CD4-positive, alpha-beta memory T cell (primary cell): Measurements from ENCODE around the gene TRPC1. TPM values are rescaled to one million over a fixed set of nuclear protein-coding genes. Genes with fewer than 3 reads are reported as not detected.
"Not testable (repeated sequence)": the region's sequence is repeated elsewhere in the genome, so short reads cannot be mapped to it uniquely, and the experiment has no call there.

ENCODE experiments used
- CTCF ChIA-PET: fragments of 350-600 bp; sonication (Branson Sonifier 250); formaldehyde crosslinking; loops from one replicate; lab custom pipeline; 2021; ENCODE audit warnings: inconsistent platforms; ENCODE audit not compliant: partially characterized antibody; lab: Charles Lee
- POLR2A ChIA-PET: fragments of 350-600 bp; sonication (Branson Sonifier 250); formaldehyde crosslinking; loops from one replicate; lab custom pipeline; 2021; ENCODE audit not compliant: partially characterized antibody; lab: Charles Lee
- DNase-seq, 5 donors: peaks; one replicate each; pipeline versions ENCODE4 v3.0.0 to v3.0.0-alpha.2; 2020 to 2022; ENCODE audit warnings: mixed read lengths in 1 of 5
- H3K27ac ChIP-seq: one replicate; pipeline ENCODE4 v1.7.0; 2013; ENCODE audit warnings: low read depth, low read length
- H3K27me3 ChIP-seq: 2 replicates; pipeline ENCODE4 v1.7.0; 2013; ENCODE audit warnings: mild to moderate bottlenecking, low read length, moderate library complexity; ENCODE audit not compliant: insufficient read depth
- H3K36me3 ChIP-seq: 2 replicates; pipeline ENCODE4 v1.7.0; 2013; ENCODE audit warnings: mild to moderate bottlenecking, low read length, moderate library complexity; ENCODE audit not compliant: insufficient read depth
- H3K4me1 ChIP-seq: 2 replicates; pipeline ENCODE4 v1.7.0; 2013; ENCODE audit warnings: mild to moderate bottlenecking, low read length, moderate library complexity; ENCODE audit not compliant: insufficient read depth
- H3K4me3 ChIP-seq, 2 donors: one replicate each; pipeline ENCODE4 v1.7.0; 2013; ENCODE audit warnings: low read length in 2 of 2, mild to moderate bottlenecking in 1 of 2
- H3K9me3 ChIP-seq, 2 donors: one replicate each; pipeline ENCODE4 v1.7.0; 2013; ENCODE audit warnings: low read length in 2 of 2, control low read depth in 1 of 2; ENCODE audit not compliant: control insufficient read depth in 1 of 2
- H3K27ac Mint-ChIP-seq, 7 donors: one replicate each; pipeline ENCODE4 v1.8.0; 2020 to 2021; ENCODE audit warnings: mixed read lengths in 7 of 7, mild to moderate bottlenecking in 6 of 7, inconsistent platforms in 3 of 7, moderate library complexity in 3 of 7
- H3K27me3 Mint-ChIP-seq, 2 donors: one replicate each; pipeline ENCODE4 v1.8.0; 2020 to 2021; ENCODE audit warnings: mixed read lengths in 2 of 2
- H3K36me3 Mint-ChIP-seq, 2 donors: one replicate each; pipeline ENCODE4 v1.8.0; 2020 to 2021; ENCODE audit warnings: mixed read lengths in 2 of 2, inconsistent platforms in 1 of 2, mild to moderate bottlenecking in 1 of 2
- H3K4me1 Mint-ChIP-seq, 4 donors: one replicate each; pipeline ENCODE4 v1.8.0; 2020 to 2021; ENCODE audit warnings: mixed read lengths in 4 of 4, mild to moderate bottlenecking in 1 of 4
- H3K4me3 Mint-ChIP-seq, 8 donors: one replicate each; pipeline ENCODE4 v1.8.0; 2020 to 2021; ENCODE audit warnings: mixed read lengths in 8 of 8, mild to moderate bottlenecking in 7 of 8, moderate library complexity in 6 of 8, inconsistent platforms in 3 of 8
- H3K9me3 Mint-ChIP-seq, 8 donors: one replicate each; pipeline ENCODE4 v1.8.0; 2020 to 2021; ENCODE audit warnings: mixed read lengths in 8 of 8, mild to moderate bottlenecking in 5 of 8, inconsistent platforms in 3 of 8, moderate library complexity in 1 of 8
- intact Hi-C: fragments of 100-400 bp; cut with micrococcal nuclease; formaldehyde crosslinking; loops from one replicate; pipeline ENCODE4 v1.15.1; 2023
- polyA plus RNA-seq, 2 donors: library from polyadenylated mRNA; unstranded; fragments of 300-500 nt; fragmentation: Illumina TruSeq; gene quantifications; one replicate each; pipeline ENCODE4 v1.2.3, GENCODE V29; 2021
- total RNA-seq, 2 experiments: library from RNA; stranded (reverse); gene quantifications; one replicate each; pipeline ENCODE4 v1.2.3, GENCODE V29; 2021

The TRPC1 gene
- total and polyA plus RNA-seq, 4 experiments from 2014 or later, result 1.5 to 8.8 (median 3.8) TPM

- CTCF ChIA-PET, result no interaction called here
- no peaks in the 10 kb centered on the region for H3K36me3 ChIP-seq
- no peaks in the 10 kb centered on the region for H3K27me3 ChIP-seq
- no peaks in the 10 kb centered on the region for H3K9me3 ChIP-seq
- Mint-ChIP-seq H3K4me3 (no peak overlapping the region), H3K4me1 (peaks cover 0 to 3% (median under 1%) of the 10 kb centered on the region in 4 donors), H3K27ac (no peak overlapping the region), H3K27me3 (peaks cover 0 to 3% of the 10 kb centered on the region in 2 donors), H3K36me3 (peaks cover 0 to 3% of the 10 kb centered on the region in 2 donors), H3K9me3 (no peaks in the 10 kb centered on the region)
- POLR2A ChIA-PET, result no interaction called here
- H3K4me1 ChIP-seq, result no peaks in the 10 kb centered on the region
- DNase-seq, result no peak
- H3K27ac ChIP-seq, result no peak overlapping the region
- no peak overlapping the region for H3K4me3 ChIP-seq
- intact Hi-C loops, result no loop called here
Measured at GRCh38 chr3:142705198-142705597, 18.6 kb upstream of the TRPC1 start.

- Histone ChIP-seq H3K36me3 (no peaks in the 10 kb centered on the region), H3K27me3 (no peaks in the 10 kb centered on the region), H3K4me1 (no peaks in the 10 kb centered on the region), H3K4me3 (no peak overlapping the region), H3K9me3 (no peaks in the 10 kb centered on the region), H3K27ac (no peak overlapping the region)
- no peak for DNase-seq
- no peaks in the 10 kb centered on the region for H3K36me3 Mint-ChIP-seq
- peaks cover 0 to 3% (median under 1%) of the 10 kb centered on the region in 4 donors for H3K4me1 Mint-ChIP-seq
- H3K9me3 Mint-ChIP-seq, result no peaks in the 10 kb centered on the region
- intact Hi-C loops, result no loop called here
- POLR2A ChIA-PET, result no interaction called here
- H3K4me3 Mint-ChIP-seq, result no peak overlapping the region
- CTCF ChIA-PET, result no interaction called here
- H3K27me3 Mint-ChIP-seq, result peaks cover 0 to 3% of the 10 kb centered on the region in 2 donors
- no peak overlapping the region for H3K27ac Mint-ChIP-seq
Measured at GRCh38 chr3:142706321-142707127, 17.3 kb upstream of the TRPC1 start.

- Mint-ChIP-seq H3K27ac (no peak overlapping the region), H3K4me1 (peaks cover 0 to 3% (median under 1%) of the 10 kb centered on the region in 4 donors), H3K9me3 (no peaks in the 10 kb centered on the region), H3K27me3 (peaks cover 1 to 2% of the 10 kb centered on the region in 2 donors), H3K36me3 (no peaks in the 10 kb centered on the region), H3K4me3 (no peak overlapping the region)
- Histone ChIP-seq H3K27ac (no peak overlapping the region), H3K9me3 (no peaks in the 10 kb centered on the region), H3K36me3 (no peaks in the 10 kb centered on the region), H3K4me1 (no peaks in the 10 kb centered on the region), H3K27me3 (no peaks in the 10 kb centered on the region), H3K4me3 (no peak overlapping the region)
- ChIA-PET CTCF (no interaction called here), POLR2A (no interaction called here)
- DNase-seq, result no peak
- intact Hi-C loops, result no loop called here
Measured at GRCh38 chr3:142709207-142709606, 14.6 kb upstream of the TRPC1 start.

- CTCF ChIA-PET, H3K4me1 ChIP-seq, H3K9me3 Mint-ChIP-seq, H3K4me3 Mint-ChIP-seq, H3K36me3 ChIP-seq, H3K27me3 ChIP-seq, POLR2A ChIA-PET, H3K4me3 ChIP-seq, H3K4me1 Mint-ChIP-seq, intact Hi-C loops, H3K9me3 ChIP-seq, DNase-seq, H3K27ac Mint-ChIP-seq, H3K36me3 Mint-ChIP-seq, H3K27ac ChIP-seq: not testable (repeated sequence)
- H3K27me3 Mint-ChIP-seq, result peaks cover 15 to 28% of the 10 kb centered on the region in 2 donors
Measured at GRCh38 chr3:142714882-142715281, 9.0 kb upstream of the TRPC1 start.

- peaks cover 19 to 37% of the 10 kb centered on the region in 2 donors for H3K27me3 Mint-ChIP-seq
- no peaks in the 10 kb centered on the region for H3K36me3 Mint-ChIP-seq
- H3K4me1 Mint-ChIP-seq, result no peaks in the 10 kb centered on the region
- POLR2A ChIA-PET, result no interaction called here
- no peaks in the 10 kb centered on the region for H3K4me1 ChIP-seq
- H3K27me3 ChIP-seq, result no peaks in the 10 kb centered on the region
- H3K9me3 ChIP-seq, result no peaks in the 10 kb centered on the region
- intact Hi-C loops, result no loop called here
- H3K27ac ChIP-seq, result no peak overlapping the region
- no peak overlapping the region for H3K4me3 ChIP-seq
- no peaks in the 10 kb centered on the region for H3K9me3 Mint-ChIP-seq
- CTCF ChIA-PET, result no interaction called here
- no peak overlapping the region for H3K27ac Mint-ChIP-seq
- no peak overlapping the region for H3K4me3 Mint-ChIP-seq
- no peaks in the 10 kb centered on the region for H3K36me3 ChIP-seq
- no peak for DNase-seq
Measured at GRCh38 chr3:142716102-142716501, 7.7 kb upstream of the TRPC1 start.

- peaks cover 12% of the 10 kb centered on the region for H3K4me1 ChIP-seq
- no peak overlapping the region for H3K4me3 ChIP-seq
- H3K36me3 Mint-ChIP-seq, result peaks cover 0 to 2% of the 10 kb centered on the region in 2 donors
- H3K27ac Mint-ChIP-seq, result peak overlapping the region in 6 of 7 donors; percentile 25 to 96 (median 92)
- H3K9me3 ChIP-seq, result no peaks in the 10 kb centered on the region
- CTCF ChIA-PET, result interaction anchor here (1.1 to 2.0 kb wide), 2 partner anchors 136 to 144 kb away, joined by 3 to 7 read pairs; partner anchors contain the start of gene ATR
- DNase-seq, result no peak
- H3K9me3 Mint-ChIP-seq, result no peaks in the 10 kb centered on the region
- intact Hi-C loops, result loop anchor here (5.0 kb wide), 1 partner anchor 1249 kb away; the partner anchor contains the start of gene DIPK2A
- peaks cover 8 to 15% (median 15%) of the 10 kb centered on the region in 4 donors for H3K4me1 Mint-ChIP-seq
- H3K27me3 Mint-ChIP-seq, result peaks cover 11 to 20% of the 10 kb centered on the region in 2 donors
- POLR2A ChIA-PET, result interaction anchor here (0.8 to 2.3 kb wide), 8 partner anchors 9 to 1248 kb away, joined by 4 to 18 read pairs (median 6); partner anchors contain the start of genes ATR, DIPK2A, PLS1 and U2SURP
- peak overlapping the region; percentile 88 to 91 (median 90) for H3K4me3 Mint-ChIP-seq
- H3K36me3 ChIP-seq, result no peaks in the 10 kb centered on the region
- H3K27ac ChIP-seq, result no peak overlapping the region
- no peaks in the 10 kb centered on the region for H3K27me3 ChIP-seq
Measured at GRCh38 chr3:142723665-142723967, 218 bp upstream of the TRPC1 start.

- peak overlapping the region; percentile 55 for H3K27ac ChIP-seq
- no peaks in the 10 kb centered on the region for H3K27me3 ChIP-seq
- H3K9me3 ChIP-seq, result no peaks in the 10 kb centered on the region
- Mint-ChIP-seq H3K9me3 (no peaks in the 10 kb centered on the region), H3K27me3 (peaks cover 4 to 10% of the 10 kb centered on the region in 2 donors), H3K36me3 (peaks cover 0 to 2% of the 10 kb centered on the region in 2 donors), H3K4me3 (peak overlapping the region; percentile 84 to 90 (median 88)), H3K27ac (peak overlapping the region; percentile 74 to 92 (median 89)), H3K4me1 (peaks cover 8 to 15% (median 15%) of the 10 kb centered on the region in 4 donors)
- intact Hi-C loops, result loop anchor here (1.0 to 5.0 kb wide), 5 partner anchors 129 to 1247 kb away; partner anchors contain the start of genes ATR, DIPK2A, PLS1 and U2SURP
- no peaks in the 10 kb centered on the region for H3K36me3 ChIP-seq
- H3K4me1 ChIP-seq, result peaks cover 12% of the 10 kb centered on the region
- DNase-seq, result no peak
- H3K4me3 ChIP-seq, result peak overlapping the region; percentile 58 to 65
- CTCF ChIA-PET, result interaction anchor here (2.0 kb wide), 1 partner anchor 146 kb away, joined by 7 read pairs; the partner anchor contains the start of gene ATR
- POLR2A ChIA-PET, result interaction anchor here (0.9 to 2.0 kb wide), 5 partner anchors 129 to 1247 kb away, joined by 3 to 16 read pairs (median 7); partner anchors contain the start of genes ATR, DIPK2A, PLS1 and U2SURP
Measured at GRCh38 chr3:142724682-142725356, 985 bp downstream of the TRPC1 start.
